GM18520 (cell line): ENCODE data around the gene USP17L12.
"Not testable (repeated sequence)": the region's sequence is repeated elsewhere in the genome, so short reads cannot be mapped to it uniquely, and the experiment has no call there.

Source experiments
- ATAC-seq: cut with Tn5 transposase; IDR thresholded peaks from one replicate; pipeline ENCODE4 v1.9.1; 2021; ENCODE audit not compliant: unreplicated experiment

Gene USP17L12, protein sequence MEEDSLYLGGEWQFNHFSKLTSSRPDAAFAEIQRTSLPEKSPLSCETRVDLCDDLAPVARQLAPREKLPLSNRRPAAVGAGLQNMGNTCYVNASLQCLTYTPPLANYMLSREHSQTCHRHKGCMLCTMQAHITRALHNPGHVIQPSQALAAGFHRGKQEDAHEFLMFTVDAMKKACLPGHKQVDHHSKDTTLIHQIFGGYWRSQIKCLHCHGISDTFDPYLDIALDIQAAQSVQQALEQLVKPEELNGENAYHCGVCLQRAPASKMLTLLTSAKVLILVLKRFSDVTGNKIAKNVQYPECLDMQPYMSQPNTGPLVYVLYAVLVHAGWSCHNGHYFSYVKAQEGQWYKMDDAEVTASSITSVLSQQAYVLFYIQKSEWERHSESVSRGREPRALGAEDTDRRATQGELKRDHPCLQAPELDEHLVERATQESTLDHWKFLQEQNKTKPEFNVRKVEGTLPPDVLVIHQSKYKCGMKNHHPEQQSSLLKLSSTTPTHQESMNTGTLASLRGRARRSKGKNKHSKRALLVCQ

DNA sequence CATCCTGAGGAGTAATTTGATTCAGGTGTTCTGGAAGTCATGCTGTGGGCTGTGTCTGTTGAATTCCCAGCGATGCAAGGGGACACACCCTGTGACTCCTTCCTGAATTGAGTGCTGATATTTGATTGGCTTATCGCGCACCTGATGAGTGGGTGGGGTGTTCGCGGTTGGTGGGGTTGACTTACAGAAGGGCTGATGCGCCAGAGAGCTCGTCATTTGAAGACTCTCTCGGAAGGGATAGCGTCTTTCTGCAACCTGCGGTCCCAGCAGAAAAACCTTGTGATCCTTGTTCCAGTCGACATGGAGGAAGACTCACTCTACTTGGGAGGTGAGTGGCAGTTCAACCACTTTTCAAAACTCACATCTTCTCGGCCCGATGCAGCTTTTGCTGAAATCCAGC lies at the start of gene USP17L12:
Gene USP17L12, plus strand, starts transcription at position 301 of the 400 bp plus-strand sequence. Its CDS starts 0 bp downstream, at position 301.
- not testable (repeated sequence) for ATAC-seq

DNA sequence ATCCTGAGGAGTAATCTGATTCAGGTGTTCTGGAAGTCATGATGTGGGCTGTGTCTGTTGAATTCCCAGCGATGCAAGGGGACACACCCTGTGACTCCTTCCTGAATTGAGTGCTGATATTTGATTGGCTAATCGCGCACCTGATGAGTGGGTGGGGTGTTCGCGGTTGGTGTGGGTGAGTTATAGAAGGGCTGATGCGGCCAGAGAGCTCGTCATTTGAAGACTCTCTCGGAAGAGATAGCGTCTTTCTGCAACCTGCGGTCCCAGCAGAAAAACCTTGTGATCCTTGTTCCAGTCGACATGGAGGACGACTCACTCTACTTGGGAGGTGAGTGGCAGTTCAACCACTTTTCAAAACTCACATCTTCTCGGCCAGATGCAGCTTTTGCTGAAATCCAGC lies 9.6 kb upstream of the USP17L12 start, which contains the start of gene USP17L10:
Gene USP17L10, plus strand, starts transcription at position 301 of the 400 bp plus-strand sequence. Its CDS starts 0 bp downstream, at position 301.
- ATAC-seq, result not testable (repeated sequence)

DNA sequence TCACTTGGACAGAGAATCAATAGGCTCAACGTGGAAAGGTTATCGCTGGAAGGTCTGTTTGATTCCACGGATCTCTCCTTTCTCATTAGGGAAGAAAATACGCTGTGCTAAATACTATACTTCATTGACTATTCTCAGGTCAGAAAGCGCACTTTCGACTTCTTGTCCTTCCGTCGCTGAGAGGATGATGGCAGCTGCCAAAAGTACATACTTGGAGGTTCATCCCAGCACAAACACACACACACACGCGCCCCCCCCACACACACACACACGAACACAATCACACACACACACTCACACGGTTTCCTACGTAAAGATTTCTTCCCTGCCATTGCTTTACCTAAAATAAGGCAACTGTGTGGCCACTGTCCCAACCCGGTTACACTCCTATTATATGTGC lies 5.3 kb upstream of the USP17L12 start:
- not testable (repeated sequence) for ATAC-seq

DNA sequence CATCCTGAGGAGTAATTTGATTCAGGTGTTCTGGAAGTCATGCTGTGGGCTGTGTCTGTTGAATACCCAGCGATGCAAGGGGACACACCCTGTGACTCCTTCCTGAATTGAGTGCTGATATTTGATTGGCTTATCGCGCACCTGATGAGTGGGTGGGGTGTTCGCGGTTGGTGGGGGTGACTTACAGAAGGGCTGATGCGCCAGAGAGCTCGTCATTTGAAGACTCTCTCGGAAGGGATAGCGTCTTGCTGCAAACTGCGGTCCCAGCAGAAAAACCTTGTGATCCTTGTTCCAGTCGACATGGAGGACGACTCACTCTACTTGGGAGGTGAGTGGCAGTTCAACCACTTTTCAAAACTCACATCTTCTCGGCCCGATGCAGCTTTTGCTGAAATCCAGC lies 4.8 kb upstream of the USP17L12 start, which contains the start of gene USP17L11:
Gene USP17L11, plus strand, starts transcription at position 301 of the 400 bp plus-strand sequence. Its CDS starts 0 bp downstream, at position 301.
- ATAC-seq, result not testable (repeated sequence)

DNA sequence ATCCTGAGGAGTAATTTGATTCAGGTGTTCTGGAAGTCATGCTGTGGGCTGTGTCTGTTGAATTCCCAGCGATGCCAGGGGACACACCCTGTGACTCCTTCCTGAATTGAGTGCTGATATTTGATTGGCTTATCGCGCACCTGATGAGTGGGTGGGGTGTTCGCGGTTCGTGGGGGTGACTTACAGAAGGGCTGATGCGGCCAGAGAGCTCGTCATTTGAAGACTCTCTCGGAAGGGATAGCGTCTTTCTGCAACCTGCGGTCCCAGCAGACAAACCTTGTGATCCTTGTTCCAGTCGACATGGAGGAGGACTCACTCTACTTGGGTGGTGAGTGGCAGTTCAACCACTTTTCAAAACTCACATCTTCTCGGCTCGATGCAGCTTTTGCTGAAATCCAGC lies 4.6 kb downstream of the USP17L12 start, which contains the start of gene USP17L13:
Gene USP17L13, plus strand, starts transcription at position 301 of the 400 bp plus-strand sequence. Its CDS starts 0 bp downstream, at position 301.
- ATAC-seq, result not testable (repeated sequence)

DNA sequence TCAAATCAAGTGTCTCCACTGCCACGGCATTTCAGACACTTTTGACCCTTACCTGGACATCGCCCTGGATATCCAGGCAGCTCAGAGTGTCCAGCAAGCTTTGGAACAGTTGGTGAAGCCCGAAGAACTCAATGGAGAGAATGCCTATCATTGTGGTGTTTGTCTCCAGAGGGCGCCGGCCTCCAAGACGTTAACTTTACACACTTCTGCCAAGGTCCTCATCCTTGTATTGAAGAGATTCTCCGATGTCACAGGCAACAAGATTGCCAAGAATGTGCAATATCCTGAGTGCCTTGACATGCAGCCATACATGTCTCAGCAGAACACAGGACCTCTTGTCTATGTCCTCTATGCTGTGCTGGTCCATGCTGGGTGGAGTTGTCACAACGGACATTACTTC lies 10.3 kb downstream of the USP17L12 start:
- not testable (repeated sequence) for ATAC-seq

DNA sequence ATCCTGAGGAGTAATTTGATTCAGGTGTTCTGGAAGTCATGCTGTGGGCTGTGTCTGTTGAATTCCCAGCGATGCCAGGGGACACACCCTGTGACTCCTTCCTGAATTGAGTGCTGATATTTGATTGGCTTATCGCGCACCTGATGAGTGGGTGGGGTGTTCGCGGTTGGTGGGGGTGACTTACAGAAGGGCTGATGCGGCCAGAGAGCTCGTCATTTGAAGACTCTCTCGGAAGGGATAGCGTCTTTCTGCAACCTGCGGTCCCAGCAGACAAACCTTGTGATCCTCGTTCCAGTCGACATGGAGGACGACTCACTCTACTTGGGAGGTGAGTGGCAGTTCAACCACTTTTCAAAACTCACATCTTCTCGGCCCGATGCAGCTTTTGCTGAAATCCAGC lies 14.1 kb downstream of the USP17L12 start, which contains the start of gene USP17L15:
Gene USP17L15, plus strand, starts transcription at position 301 of the 400 bp plus-strand sequence. Its CDS starts 0 bp downstream, at position 301.
- not testable (repeated sequence) for ATAC-seq

DNA sequence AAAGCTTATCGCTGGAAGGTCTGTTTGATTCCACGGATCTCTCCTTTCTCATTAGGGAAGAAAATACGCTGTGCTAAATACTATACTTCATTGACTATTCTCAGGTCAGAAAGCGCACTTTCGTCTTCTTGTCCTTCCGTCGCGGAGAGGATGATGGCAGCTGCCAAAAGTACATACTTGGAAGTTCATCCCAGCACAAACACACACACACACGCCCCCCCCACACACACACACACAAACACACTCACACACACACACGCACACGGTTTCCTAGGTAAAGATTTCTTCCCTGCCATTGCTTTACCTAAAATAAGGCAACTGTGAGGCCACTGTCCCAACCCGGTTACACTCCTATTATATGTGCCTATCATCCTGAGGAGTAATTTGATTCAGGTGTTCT lies 18.5 kb downstream of the USP17L12 start:
- ATAC-seq, result not testable (repeated sequence)

DNA sequence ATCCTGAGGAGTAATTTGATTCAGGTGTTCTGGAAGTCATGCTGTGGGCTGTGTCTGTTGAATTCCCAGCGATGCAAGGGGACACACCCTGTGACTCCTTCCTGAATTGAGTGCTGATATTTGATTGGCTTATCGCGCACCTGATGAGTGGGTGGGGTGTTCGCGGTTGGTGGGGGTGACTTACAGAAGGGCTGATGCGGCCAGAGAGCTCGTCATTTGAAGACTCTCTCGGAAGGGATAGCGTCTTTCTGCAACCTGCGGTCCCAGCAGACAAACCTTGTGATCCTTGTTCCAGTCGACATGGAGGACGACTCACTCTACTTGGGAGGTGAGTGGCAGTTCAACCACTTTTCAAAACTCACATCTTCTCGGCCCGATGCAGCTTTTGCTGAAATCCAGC lies 23.6 kb downstream of the USP17L12 start, which contains the start of gene USP17L17:
Gene USP17L17, plus strand, starts transcription at position 301 of the 400 bp plus-strand sequence. Its CDS starts 0 bp downstream, at position 301.
- not testable (repeated sequence) for ATAC-seq

DNA sequence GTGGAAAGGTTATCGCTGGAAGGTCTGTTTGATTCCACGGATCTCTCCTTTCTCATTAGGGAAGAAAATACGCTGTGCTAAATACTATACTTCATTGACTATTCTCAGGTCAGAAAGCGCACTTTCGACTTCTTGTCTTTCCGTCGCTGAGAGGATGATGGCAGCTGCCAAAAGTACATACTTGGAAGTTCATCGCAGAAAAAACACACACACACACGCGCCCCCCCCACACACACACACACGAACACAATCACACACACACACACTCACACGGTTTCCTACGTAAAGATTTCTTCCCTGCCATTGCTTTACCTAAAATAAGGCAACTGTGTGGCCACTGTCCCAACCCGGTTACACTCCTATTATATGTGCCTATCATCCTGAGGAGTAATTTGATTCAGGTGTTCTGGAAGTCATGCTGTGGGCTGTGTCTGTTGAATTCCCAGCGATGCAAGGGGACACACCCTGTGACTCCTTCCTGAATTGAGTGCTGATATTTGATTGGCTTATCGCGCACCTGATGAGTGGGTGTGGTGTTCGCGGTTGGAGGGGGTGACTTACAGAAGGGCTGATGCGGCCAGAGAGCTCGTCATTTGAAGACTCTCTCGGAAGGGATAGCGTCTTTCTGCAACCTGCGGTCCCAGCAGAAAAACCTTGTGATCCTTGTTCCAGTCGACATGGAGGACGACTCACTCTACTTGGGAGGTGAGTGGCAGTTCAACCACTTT lies 28.2 kb downstream of the USP17L12 start, which contains the start of gene USP17L18:
Gene USP17L18, plus strand, starts transcription at position 678 of the 728 bp plus-strand sequence. Its CDS starts 0 bp downstream, at position 678.
- not testable (repeated sequence) for ATAC-seq

DNA sequence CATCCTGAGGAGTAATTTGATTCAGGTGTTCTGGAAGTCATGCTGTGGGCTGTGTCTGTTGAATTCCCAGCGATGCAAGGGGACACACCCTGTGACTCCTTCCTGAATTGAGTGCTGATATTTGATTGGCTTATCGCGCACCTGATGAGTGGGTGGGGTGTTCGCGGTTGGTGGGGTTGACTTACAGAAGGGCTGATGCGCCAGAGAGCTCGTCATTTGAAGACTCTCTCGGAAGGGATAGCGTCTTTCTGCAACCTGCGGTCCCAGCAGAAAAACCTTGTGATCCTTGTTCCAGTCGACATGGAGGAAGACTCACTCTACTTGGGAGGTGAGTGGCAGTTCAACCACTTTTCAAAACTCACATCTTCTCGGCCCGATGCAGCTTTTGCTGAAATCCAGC lies 33.1 kb downstream of the USP17L12 start, which contains the start of gene USP17L19:
Gene USP17L19, plus strand, starts transcription at position 301 of the 400 bp plus-strand sequence. Its CDS starts 0 bp downstream, at position 301.
- not testable (repeated sequence) for ATAC-seq

DNA sequence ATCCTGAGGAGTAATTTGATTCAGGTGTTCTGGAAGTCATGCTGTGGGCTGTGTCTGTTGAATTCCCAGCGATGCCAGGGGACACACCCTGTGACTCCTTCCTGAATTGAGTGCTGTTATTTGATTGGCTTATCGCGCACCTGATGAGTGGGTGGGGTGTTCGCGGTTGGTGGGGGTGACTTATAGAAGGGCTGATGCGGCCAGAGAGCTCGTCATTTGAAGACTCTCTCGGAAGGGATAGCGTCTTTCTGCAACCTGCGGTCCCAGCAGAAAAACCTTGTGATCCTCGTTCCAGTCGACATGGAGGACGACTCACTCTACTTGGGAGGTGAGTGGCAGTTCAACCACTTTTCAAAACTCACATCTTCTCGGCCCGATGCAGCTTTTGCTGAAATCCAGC lies 37.9 kb downstream of the USP17L12 start, which contains the start of gene USP17L20:
Gene USP17L20, plus strand, starts transcription at position 301 of the 400 bp plus-strand sequence. Its CDS starts 0 bp downstream, at position 301.
- ATAC-seq, result not testable (repeated sequence)

DNA sequence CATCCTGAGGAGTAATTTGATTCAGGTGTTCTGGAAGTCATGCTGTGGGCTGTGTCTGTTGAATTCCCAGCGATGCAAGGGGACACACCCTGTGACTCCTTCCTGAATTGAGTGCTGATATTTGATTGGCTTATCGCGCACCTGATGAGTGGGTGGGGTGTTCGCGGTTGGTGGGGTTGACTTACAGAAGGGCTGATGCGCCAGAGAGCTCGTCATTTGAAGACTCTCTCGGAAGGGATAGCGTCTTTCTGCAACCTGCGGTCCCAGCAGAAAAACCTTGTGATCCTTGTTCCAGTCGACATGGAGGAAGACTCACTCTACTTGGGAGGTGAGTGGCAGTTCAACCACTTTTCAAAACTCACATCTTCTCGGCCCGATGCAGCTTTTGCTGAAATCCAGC lies 42.6 kb downstream of the USP17L12 start, which contains the start of gene USP17L21:
Gene USP17L21, plus strand, starts transcription at position 301 of the 400 bp plus-strand sequence. Its CDS starts 0 bp downstream, at position 301.
- not testable (repeated sequence) for ATAC-seq

DNA sequence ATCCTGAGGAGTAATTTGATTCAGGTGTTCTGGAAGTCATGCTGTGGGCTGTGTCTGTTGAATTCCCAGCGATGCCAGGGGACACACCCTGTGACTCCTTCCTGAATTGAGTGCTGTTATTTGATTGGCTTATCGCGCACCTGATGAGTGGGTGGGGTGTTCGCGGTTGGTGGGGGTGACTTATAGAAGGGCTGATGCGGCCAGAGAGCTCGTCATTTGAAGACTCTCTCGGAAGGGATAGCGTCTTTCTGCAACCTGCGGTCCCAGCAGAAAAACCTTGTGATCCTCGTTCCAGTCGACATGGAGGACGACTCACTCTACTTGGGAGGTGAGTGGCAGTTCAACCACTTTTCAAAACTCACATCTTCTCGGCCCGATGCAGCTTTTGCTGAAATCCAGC lies 47.4 kb downstream of the USP17L12 start, which contains the start of gene USP17L22:
Gene USP17L22, plus strand, starts transcription at position 301 of the 400 bp plus-strand sequence. Its CDS starts 0 bp downstream, at position 301.
- ATAC-seq, result not testable (repeated sequence)
